WTC11 (cell line): ENCODE results near the gene MAML3. TPM values are rescaled to one million over a fixed set of nuclear protein-coding genes. Genes with fewer than 3 reads are reported as not detected.

Experiments used
- ATAC-seq: fragments of 200-7000 bp; cut with Tn5 transposase; 2 replicates; pipeline ENCODE4 v1.10.0; 2021; ENCODE audit warnings: mild to moderate bottlenecking, moderate library complexity
- CTCF ChIA-PET: fragments of 300-600 bp; sonication (Branson Sonifier 250); formaldehyde crosslinking; loops from one replicate; lab custom pipeline; 2021; ENCODE audit warnings: antibody characterized with exemption; lab: Charles Lee
- POLR2A ChIA-PET: fragments of 350-600 bp; sonication (Branson Sonifier 250); formaldehyde crosslinking; loops from one replicate; lab custom pipeline; 2021; ENCODE audit warnings: antibody characterized with exemption; lab: Charles Lee
- DNase-seq: peaks from one replicate; pipeline ENCODE4 v3.0.0; 2021; ENCODE audit warnings: low spot score
- H3K27ac Mint-ChIP-seq: 2 replicates; pipeline ENCODE4 v1.8.0; 2021; ENCODE audit warnings: mixed read lengths
- H3K27me3 Mint-ChIP-seq: 2 replicates; pipeline ENCODE4 v1.8.0; 2021; ENCODE audit warnings: low read depth, mild to moderate bottlenecking, moderate library complexity, mixed read lengths
- H3K36me3 Mint-ChIP-seq: 2 replicates; pipeline ENCODE4 v1.8.0; 2021; ENCODE audit warnings: mixed read lengths
- H3K4me1 Mint-ChIP-seq: 2 replicates; pipeline ENCODE4 v1.8.0; 2022; ENCODE audit warnings: mixed read lengths
- H3K4me3 Mint-ChIP-seq: 2 replicates; pipeline ENCODE4 v1.8.0; 2021; ENCODE audit warnings: mild to moderate bottlenecking, moderate library complexity, mixed read lengths
- H3K9me3 Mint-ChIP-seq: 2 replicates; pipeline ENCODE4 v1.8.0; 2021; ENCODE audit warnings: mixed read lengths
- CDX4 ChIP-seq: fragments of 250-450 bp; sonication (Bioruptor Pico); IDR thresholded peaks from 2 replicates; pipeline ENCODE4 v1.9.0; 2021; ENCODE audit warnings: moderate library complexity, mild to moderate bottlenecking, inconsistent platforms, borderline replicate concordance
- CREM ChIP-seq: sonication (generic); formaldehyde crosslinking; IDR thresholded peaks from 2 replicates; pipeline ENCODE4 v1.8.1; 2022; ENCODE audit warnings: mild to moderate bottlenecking, missing genetic modification reagents, moderate library complexity
- FOXJ3 ChIP-seq: sonication (generic); formaldehyde crosslinking; IDR thresholded peaks from 2 replicates; pipeline ENCODE4 v1.9.0; 2021; ENCODE audit warnings: missing genetic modification reagents, mild to moderate bottlenecking, borderline replicate concordance
- FOXK1 ChIP-seq: sonication (generic); formaldehyde crosslinking; IDR thresholded peaks from 2 replicates; pipeline ENCODE4 v1.8.0; 2022; ENCODE audit warnings: mild to moderate bottlenecking, moderate library complexity, missing genetic modification reagents
- JAZF1 ChIP-seq: fragments of 250-450 bp; sonication (Bioruptor Pico); IDR thresholded peaks from 2 replicates; pipeline ENCODE4 v1.9.0; 2021; ENCODE audit warnings: moderate library complexity, mild to moderate bottlenecking, inconsistent platforms
- NR2C2 ChIP-seq: sonication (generic); formaldehyde crosslinking; IDR thresholded peaks from 2 replicates; pipeline ENCODE4 v1.8.0; 2022; ENCODE audit warnings: mild to moderate bottlenecking, missing genetic modification reagents
- RELA ChIP-seq: sonication (generic); formaldehyde crosslinking; IDR thresholded peaks from 2 replicates; pipeline ENCODE4 v1.8.1; 2022; ENCODE audit warnings: missing genetic modification reagents, mild to moderate bottlenecking, borderline replicate concordance
- RORB ChIP-seq: fragments of 250-450 bp; sonication (Bioruptor Pico); IDR thresholded peaks from 2 replicates; pipeline ENCODE4 v1.9.0; 2021; ENCODE audit warnings: mild to moderate bottlenecking
- SP1 ChIP-seq: sonication (generic); formaldehyde crosslinking; conservative IDR thresholded peaks from 2 replicates; pipeline ENCODE4 v1.8.1; 2022; ENCODE audit warnings: missing genetic modification reagents
- ZMAT4 ChIP-seq: fragments of 250-450 bp; sonication (Bioruptor Pico); IDR thresholded peaks from 2 replicates; pipeline ENCODE4 v1.9.0; 2021; ENCODE audit warnings: mild to moderate bottlenecking
- total RNA-seq: library from RNA; stranded (reverse); gene quantifications from 3 replicates; pipeline ENCODE4 v1.2.3, GENCODE V29; 2021
- TF ChIP-seq, protein P1 (sequence below): sonication (generic); formaldehyde crosslinking; IDR thresholded peaks from 2 replicates; pipeline ENCODE4 v1.8.1; 2023; ENCODE audit warnings: mild to moderate bottlenecking, missing genetic modification reagents, moderate library complexity
- TF ChIP-seq, protein P2 (sequence below): sonication (generic); formaldehyde crosslinking; IDR thresholded peaks from 2 replicates; pipeline ENCODE4 v1.8.1; 2023; ENCODE audit warnings: mild to moderate bottlenecking, moderate library complexity, missing genetic modification reagents
- TF ChIP-seq, protein P3 (sequence below): sonication (generic); formaldehyde crosslinking; IDR thresholded peaks from 2 replicates; pipeline ENCODE4 v1.8.1; 2022; ENCODE audit warnings: mild to moderate bottlenecking, moderate library complexity, missing genetic modification reagents
- TF ChIP-seq, protein P4 (sequence below): sonication (generic); formaldehyde crosslinking; IDR thresholded peaks from 2 replicates; pipeline ENCODE4 v1.8.1; 2023; ENCODE audit warnings: mild to moderate bottlenecking, missing genetic modification reagents, moderate library complexity
- TF ChIP-seq, protein P5 (sequence below): fragments of 250-450 bp; sonication (Bioruptor Pico); IDR thresholded peaks from 2 replicates; pipeline ENCODE4 v2.1.2; 2022; ENCODE audit warnings: mild to moderate bottlenecking, moderate library complexity

The MAML3 gene
- total RNA-seq, 1 experiment from 2014 or later: 7.4 TPM

- ATAC-seq: no peak
- CTCF ChIA-PET: no interaction called here
These were observed 18.4 kb downstream of the MAML3 start for GRCh38 chr4:140135529-140136088.

DNA sequence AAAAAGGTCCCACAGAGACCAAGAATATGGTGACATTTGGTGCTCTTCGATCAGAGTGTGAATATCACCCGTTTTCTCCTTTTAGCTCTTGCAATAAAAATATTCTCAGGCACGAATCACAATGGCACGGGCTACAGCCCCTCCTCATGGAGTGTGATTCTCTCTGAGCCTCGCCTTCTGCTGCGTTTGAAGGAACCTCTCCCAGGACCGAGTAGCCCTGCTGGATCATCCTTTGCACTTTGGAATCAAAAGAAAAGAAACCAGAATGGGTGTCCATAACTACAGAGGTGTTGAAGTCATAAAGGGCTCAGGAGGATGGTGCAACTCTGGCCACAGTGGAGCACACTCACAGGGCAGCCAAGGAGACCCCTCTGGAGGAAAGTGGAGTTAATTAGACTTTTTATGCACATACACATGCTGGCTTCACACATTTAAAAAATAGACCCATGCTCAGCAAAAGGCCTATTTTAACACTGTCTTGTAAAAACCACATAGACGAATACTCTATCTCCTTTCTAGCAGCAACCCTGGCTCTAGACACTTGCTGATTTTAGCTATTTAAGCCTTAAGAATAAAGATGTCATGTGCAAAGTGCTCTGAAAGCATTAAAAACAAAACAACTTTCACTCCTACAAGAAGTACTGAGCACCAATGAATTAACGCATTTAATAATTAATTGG, 19.1 kb downstream of the MAML3 start:
- DNase-seq (no peak), ATAC-seq (no peak)
- Mint-ChIP-seq H3K9me3 (no peaks in the 10 kb centered on the region; the same call in 1 of the 2 replicates), H3K36me3 (peaks cover 5% of the 10 kb centered on the region; the same call in 1 of the 2 replicates), H3K4me3 (no peak overlapping the region), H3K27ac (no peak overlapping the region), H3K4me1 (peaks cover 52% of the 10 kb centered on the region), H3K27me3 (no peaks in the 10 kb centered on the region)
- CTCF ChIA-PET: no interaction called here
- no peak for TF ChIP-seq CDX4 (CRISPR knock-in tag)
- TF ChIP-seq FOXK1: no peak
- TF ChIP-seq CREM: no peak
- POLR2A ChIA-PET: no interaction called here

More at GRCh38 chr4:140135529-140136088, 18.4 kb downstream of the MAML3 start:
- no peaks in the 10 kb centered on the region for H3K27me3 Mint-ChIP-seq
- TF ChIP-seq RELA: no peak
- no peak for TF ChIP-seq SP1 (CRISPR knock-in tag)
- TF ChIP-seq, protein P1, sequence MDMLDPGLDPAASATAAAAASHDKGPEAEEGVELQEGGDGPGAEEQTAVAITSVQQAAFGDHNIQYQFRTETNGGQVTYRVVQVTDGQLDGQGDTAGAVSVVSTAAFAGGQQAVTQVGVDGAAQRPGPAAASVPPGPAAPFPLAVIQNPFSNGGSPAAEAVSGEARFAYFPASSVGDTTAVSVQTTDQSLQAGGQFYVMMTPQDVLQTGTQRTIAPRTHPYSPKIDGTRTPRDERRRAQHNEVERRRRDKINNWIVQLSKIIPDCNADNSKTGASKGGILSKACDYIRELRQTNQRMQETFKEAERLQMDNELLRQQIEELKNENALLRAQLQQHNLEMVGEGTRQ: no peak
- TF ChIP-seq, protein P2, sequence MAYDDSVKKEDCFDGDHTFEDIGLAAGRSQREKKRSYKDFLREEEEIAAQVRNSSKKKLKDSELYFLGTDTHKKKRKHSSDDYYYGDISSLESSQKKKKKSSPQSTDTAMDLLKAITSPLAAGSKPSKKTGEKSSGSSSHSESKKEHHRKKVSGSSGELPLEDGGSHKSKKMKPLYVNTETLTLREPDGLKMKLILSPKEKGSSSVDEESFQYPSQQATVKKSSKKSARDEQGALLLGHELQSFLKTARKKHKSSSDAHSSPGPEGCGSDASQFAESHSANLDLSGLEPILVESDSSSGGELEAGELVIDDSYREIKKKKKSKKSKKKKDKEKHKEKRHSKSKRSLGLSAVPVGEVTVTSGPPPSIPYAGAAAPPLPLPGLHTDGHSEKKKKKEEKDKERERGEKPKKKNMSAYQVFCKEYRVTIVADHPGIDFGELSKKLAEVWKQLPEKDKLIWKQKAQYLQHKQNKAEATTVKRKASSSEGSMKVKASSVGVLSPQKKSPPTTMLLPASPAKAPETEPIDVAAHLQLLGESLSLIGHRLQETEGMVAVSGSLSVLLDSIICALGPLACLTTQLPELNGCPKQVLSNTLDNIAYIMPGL: no peak
- TF ChIP-seq FOXK1: no peak
- TF ChIP-seq ZMAT4: no peak
- TF ChIP-seq, protein P3, sequence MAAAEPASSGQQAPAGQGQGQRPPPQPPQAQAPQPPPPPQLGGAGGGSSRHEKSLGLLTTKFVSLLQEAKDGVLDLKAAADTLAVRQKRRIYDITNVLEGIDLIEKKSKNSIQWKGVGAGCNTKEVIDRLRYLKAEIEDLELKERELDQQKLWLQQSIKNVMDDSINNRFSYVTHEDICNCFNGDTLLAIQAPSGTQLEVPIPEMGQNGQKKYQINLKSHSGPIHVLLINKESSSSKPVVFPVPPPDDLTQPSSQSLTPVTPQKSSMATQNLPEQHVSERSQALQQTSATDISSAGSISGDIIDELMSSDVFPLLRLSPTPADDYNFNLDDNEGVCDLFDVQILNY (CRISPR knock-in tag): no peak
- TF ChIP-seq, protein P4, sequence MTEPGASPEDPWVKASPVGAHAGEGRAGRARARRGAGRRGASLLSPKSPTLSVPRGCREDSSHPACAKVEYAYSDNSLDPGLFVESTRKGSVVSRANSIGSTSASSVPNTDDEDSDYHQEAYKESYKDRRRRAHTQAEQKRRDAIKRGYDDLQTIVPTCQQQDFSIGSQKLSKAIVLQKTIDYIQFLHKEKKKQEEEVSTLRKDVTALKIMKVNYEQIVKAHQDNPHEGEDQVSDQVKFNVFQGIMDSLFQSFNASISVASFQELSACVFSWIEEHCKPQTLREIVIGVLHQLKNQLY: no peak
- TF ChIP-seq, protein P5, sequence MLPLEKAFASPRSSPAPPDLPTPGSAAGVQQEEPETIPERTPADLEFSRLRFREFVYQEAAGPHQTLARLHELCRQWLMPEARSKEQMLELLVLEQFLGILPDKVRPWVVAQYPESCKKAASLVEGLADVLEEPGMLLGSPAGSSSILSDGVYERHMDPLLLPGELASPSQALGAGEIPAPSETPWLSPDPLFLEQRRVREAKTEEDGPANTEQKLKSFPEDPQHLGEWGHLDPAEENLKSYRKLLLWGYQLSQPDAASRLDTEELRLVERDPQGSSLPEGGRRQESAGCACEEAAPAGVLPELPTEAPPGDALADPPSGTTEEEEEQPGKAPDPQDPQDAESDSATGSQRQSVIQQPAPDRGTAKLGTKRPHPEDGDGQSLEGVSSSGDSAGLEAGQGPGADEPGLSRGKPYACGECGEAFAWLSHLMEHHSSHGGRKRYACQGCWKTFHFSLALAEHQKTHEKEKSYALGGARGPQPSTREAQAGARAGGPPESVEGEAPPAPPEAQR: no peak
- no peak for TF ChIP-seq NR2C2 (CRISPR knock-in tag)
- TF ChIP-seq RORB (CRISPR knock-in tag): no peak
- no peak for TF ChIP-seq FOXJ3 (CRISPR knock-in tag)
- POLR2A ChIA-PET: no interaction called here
- no peak for DNase-seq
- H3K4me3 Mint-ChIP-seq: no peak overlapping the region
- peaks cover 54% of the 10 kb centered on the region for H3K4me1 Mint-ChIP-seq
- H3K9me3 Mint-ChIP-seq: no peaks in the 10 kb centered on the region; the same call in 1 of the 2 replicates
- H3K27ac Mint-ChIP-seq: no peak overlapping the region
- peaks cover 5% of the 10 kb centered on the region; the same call in 1 of the 2 replicates for H3K36me3 Mint-ChIP-seq

DNA sequence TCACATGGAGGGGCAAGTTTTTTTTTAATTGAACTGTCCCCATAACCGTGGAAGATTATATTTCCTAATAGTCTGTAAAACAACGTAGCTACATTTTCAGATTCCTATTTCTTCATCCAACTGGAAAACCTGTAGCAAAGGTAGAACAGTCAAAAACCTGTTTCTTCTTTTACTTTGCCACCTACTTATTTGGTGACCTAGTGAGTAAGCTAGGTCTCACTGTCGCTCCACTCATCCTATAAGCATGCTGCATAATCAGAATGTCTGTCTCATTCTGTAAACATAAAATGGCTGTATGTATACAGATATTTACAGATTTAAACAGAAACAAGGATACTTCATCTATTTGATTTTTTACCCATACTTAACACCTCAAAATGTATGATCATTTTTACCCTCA, 20.4 kb downstream of the MAML3 start:
- Mint-ChIP-seq H3K27me3 (no peaks in the 10 kb centered on the region), H3K9me3 (no peaks in the 10 kb centered on the region; the same call in 1 of the 2 replicates), H3K27ac (no peak overlapping the region), H3K4me1 (peaks cover 52% of the 10 kb centered on the region), H3K4me3 (no peak overlapping the region), H3K36me3 (peaks cover 5% of the 10 kb centered on the region; the same call in 1 of the 2 replicates)
- ATAC-seq: no peak
- CTCF ChIA-PET: no interaction called here
- DNase-seq: no peak
- POLR2A ChIA-PET: no interaction called here
- no peak for TF ChIP-seq JAZF1 (CRISPR knock-in tag)
